PC-9 (cell line): Measurements from ENCODE around the gene FARS2.

Experiments used
- CTCF ChIP-seq: fragments of 200-600 bp; sonication (generic); conservative IDR thresholded peaks from 2 replicates; pipeline ENCODE4 v1.6.1; 2017; ENCODE audit warnings: mixed run types, antibody characterized with exemption, mild to moderate bottlenecking, moderate library complexity
- EZH2 ChIP-seq: fragments of 200-600 bp; sonication (generic); IDR thresholded peaks from 2 replicates; pipeline ENCODE4 v1.8.0; 2017; ENCODE audit warnings: antibody characterized with exemption, low read depth

- no peak for TF ChIP-seq CTCF
- TF ChIP-seq EZH2, result no peak
Observed at GRCh38 chr6:5657684-5658430, 396.5 kb downstream of the FARS2 start.
